ENCODE results near the gene ZPR1. TPM values are rescaled to one million over a fixed set of nuclear protein-coding genes. Genes with fewer than 3 reads are reported as not detected.
"Not testable (repeated sequence)": the region's sequence is repeated elsewhere in the genome, so short reads cannot be mapped to it uniquely, and the experiment has no call there.

The ZPR1 gene, protein sequence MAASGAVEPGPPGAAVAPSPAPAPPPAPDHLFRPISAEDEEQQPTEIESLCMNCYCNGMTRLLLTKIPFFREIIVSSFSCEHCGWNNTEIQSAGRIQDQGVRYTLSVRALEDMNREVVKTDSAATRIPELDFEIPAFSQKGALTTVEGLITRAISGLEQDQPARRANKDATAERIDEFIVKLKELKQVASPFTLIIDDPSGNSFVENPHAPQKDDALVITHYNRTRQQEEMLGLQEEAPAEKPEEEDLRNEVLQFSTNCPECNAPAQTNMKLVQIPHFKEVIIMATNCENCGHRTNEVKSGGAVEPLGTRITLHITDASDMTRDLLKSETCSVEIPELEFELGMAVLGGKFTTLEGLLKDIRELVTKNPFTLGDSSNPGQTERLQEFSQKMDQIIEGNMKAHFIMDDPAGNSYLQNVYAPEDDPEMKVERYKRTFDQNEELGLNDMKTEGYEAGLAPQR
- 100 to 1,000 TPM; 118 to 124 TPM for total RNA-seq
- polyA plus RNA-seq, result 47.6 TPM

DNA sequence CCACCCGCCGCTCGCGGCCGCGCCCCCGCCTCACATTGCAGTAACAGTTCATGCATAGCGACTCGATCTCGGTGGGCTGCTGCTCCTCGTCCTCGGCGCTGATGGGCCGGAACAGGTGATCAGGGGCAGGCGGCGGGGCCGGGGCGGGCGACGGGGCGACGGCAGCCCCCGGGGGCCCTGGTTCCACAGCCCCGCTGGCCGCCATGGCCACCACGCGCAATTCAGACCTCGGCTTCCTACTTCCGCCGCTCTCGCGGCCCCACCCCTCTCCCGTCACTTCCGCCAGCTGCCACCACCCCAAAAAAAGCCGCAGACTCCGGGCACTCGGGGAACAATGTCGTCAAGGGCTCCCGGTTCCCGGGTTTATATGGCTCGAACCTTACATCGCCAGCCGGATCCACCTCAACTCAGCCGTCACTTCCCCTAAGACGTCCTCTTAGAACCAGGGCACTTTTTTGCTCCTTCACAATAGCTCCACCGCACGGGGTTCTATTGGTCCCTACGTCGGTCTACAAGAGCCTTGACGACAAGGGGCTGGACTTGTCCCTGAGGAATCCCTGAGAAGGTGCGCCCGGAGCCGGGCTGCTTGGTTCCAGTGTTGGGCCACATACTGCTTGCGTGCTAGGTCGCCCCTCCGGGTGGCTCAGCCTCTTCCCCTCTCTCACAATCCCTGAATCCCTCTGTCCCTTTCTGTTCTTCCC lies at the start of gene ZPR1:
Gene ZPR1 (minus strand): TSS at position 238 of the 701 bp plus-strand sequence. CDS start 33 bp downstream, at position 205.
- H3K4me3 Mint-ChIP-seq, result peak within 1 kb of the TSS; percentile 93 to 100 (median 97)
- Histone ChIP-seq H3K27me3 (ENCODE audit: insufficient read depth, low read length, poor library complexity, severe bottlenecking) (no peaks in the 10 kb centered on the region), H3K36me3 (ENCODE audit: insufficient read depth, low read length) (peaks cover 36% of the 10 kb centered on the region), H3K4me3 (ENCODE audit: low read length) (peak within 1 kb of the TSS; percentile 93), H3K4me1 (ENCODE audit: insufficient read depth, low read length) (peaks cover 29% of the 10 kb centered on the region), H3K9me3 (ENCODE audit: low read length) (no peaks in the 10 kb centered on the region), H3K27ac (ENCODE audit: low read depth, low read length) (peak within 1 kb of the TSS; percentile 96)
- peak within 1 kb of the TSS; percentile 88 to 99 (median 98) for H3K27ac Mint-ChIP-seq
- no peaks in the 10 kb centered on the region for H3K9me3 Mint-ChIP-seq
- peaks cover 46 to 69% (median 57%) of the 10 kb centered on the region in 3 donors for H3K4me1 Mint-ChIP-seq
- CTCF ChIA-PET, result interaction anchor here (1.4 to 8.4 kb wide), 6 partner anchors 15 to 359 kb away, joined by 4 to 101 read pairs (median 10); partner anchors contain the start of genes APOA1, APOC3, BUD13 and SIK3
- POLR2A ChIA-PET, result interaction anchor here (0.9 to 3.2 kb wide), 8 partner anchors 10 to 356 kb away, joined by 3 to 24 read pairs (median 5); partner anchors contain the start of genes BUD13, PAFAH1B2 and SIK3
- DNase-seq, result peak; percentile 82 to 91 (median 85)
- H3K27me3 Mint-ChIP-seq, result no peaks in the 10 kb centered on the region
- H3K36me3 Mint-ChIP-seq, result peaks cover 6 to 47% (median 29%) of the 10 kb centered on the region in 3 donors

DNA sequence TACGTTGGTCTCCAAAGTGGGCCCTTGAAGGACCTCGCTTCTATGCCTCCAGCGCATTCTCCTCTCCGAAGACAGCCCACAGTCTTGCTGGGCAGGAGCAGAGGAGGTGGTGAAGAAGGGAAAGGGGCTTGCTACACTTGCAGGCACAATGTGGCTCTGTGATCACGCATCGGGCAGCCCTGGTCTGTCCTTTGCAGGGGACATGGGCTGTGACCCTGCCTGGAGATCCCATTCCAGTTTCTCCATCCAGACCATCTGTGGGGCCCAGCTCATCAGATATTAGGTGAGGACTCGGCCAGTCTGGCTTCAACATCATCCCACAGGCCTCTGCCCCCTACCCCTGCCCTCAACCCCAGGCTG lies 48.8 kb upstream of the ZPR1 start:
- Mint-ChIP-seq H3K4me1 (peaks cover 5 to 29% (median 9%) of the 10 kb centered on the region in 3 donors), H3K36me3 (no peaks in the 10 kb centered on the region), H3K27me3 (no peaks in the 10 kb centered on the region), H3K4me3 (peak overlapping the region in 1 of 7 donors; percentile 86), H3K9me3 (no peaks in the 10 kb centered on the region), H3K27ac (no peak overlapping the region)
- DNase-seq, result no peak
- no peaks in the 10 kb centered on the region for H3K27me3 ChIP-seq (ENCODE audit: insufficient read depth, low read length, poor library complexity, severe bottlenecking)
- H3K4me1 ChIP-seq (ENCODE audit: insufficient read depth, low read length), result peaks cover 7% of the 10 kb centered on the region
- no peaks in the 10 kb centered on the region for H3K9me3 ChIP-seq (ENCODE audit: low read length)
- POLR2A ChIA-PET, result interaction anchor here (1.0 to 1.8 kb wide), 4 partner anchors 16 to 260 kb away, joined by 4 to 28 read pairs (median 8); partner anchors contain the start of gene APOA5
- H3K36me3 ChIP-seq (ENCODE audit: insufficient read depth, low read length), result no peaks in the 10 kb centered on the region
- CTCF ChIA-PET, result interaction anchor here (0.9 to 8.4 kb wide), 40 partner anchors 9 to 395 kb away, joined by 3 to 101 read pairs (median 7); partner anchors contain the start of genes APOA4, APOA5, SIK3 and ZPR1
- H3K27ac ChIP-seq (ENCODE audit: low read depth, low read length), result no peak overlapping the region
- no peak overlapping the region for H3K4me3 ChIP-seq (ENCODE audit: low read length)

DNA sequence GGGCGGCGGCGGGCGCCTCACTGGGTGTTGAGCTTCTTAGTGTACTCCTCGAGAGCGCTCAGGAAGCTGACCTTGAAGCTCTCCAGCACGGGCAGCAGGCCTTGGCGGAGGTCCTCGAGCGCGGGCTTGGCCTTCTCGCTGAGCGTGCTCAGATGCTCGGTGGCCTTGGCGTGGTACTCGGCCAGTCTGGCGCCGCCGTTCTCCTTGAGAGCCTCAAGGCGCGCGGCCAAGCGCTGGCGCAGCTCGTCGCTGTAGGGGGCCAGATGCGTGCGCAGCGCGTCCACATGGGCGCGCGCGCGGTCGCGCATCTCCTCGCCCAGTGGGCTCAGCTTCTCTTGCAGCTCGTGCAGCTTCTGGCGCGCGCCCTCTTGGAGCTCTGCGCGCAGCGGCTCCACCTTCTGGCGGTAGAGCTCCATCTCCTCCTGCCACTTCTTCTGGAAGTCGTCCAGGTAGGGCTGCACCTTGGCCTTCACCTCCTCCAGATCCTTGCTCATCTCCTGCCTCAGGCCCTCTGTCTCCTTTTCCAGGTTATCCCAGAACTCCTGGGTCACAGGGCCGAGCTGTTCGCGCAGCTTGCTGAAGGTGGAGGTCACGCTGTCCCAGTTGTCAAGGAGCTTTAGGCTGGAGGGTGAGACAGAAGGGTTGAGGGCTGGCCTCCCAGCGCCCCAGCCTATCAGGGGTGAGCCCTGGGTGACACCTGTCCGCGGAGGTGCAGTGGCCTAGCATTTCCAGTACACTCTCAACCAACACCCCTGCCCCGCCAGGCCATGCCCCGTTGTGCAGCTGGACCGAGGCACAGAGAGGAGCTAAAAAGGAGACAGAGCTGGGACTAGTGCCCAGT lies 48.2 kb upstream of the ZPR1 start:
- Histone ChIP-seq H3K36me3 (ENCODE audit: insufficient read depth, low read length) (no peaks in the 10 kb centered on the region), H3K4me1 (ENCODE audit: insufficient read depth, low read length) (peaks cover 7% of the 10 kb centered on the region), H3K4me3 (ENCODE audit: low read length) (peak overlapping the region; percentile 78), H3K27ac (ENCODE audit: low read depth, low read length) (peak overlapping the region; percentile 31), H3K27me3 (ENCODE audit: insufficient read depth, low read length, poor library complexity, severe bottlenecking) (no peaks in the 10 kb centered on the region), H3K9me3 (ENCODE audit: low read length) (no peaks in the 10 kb centered on the region)
- ChIA-PET POLR2A (interaction anchor here (0.8 to 1.8 kb wide), 9 partner anchors 11 to 263 kb away, joined by 3 to 28 read pairs (median 7); partner anchors contain the start of genes APOA5, BUD13, SIK3 and ZPR1), CTCF (interaction anchor here (0.6 to 8.4 kb wide), 54 partner anchors 8 to 395 kb away, joined by 3 to 101 read pairs (median 4); partner anchors contain the start of genes APOA4, APOA5, BUD13 and PAFAH1B2)
- Mint-ChIP-seq H3K36me3 (no peaks in the 10 kb centered on the region), H3K9me3 (no peaks in the 10 kb centered on the region), H3K27ac (peak overlapping the region; percentile 29 to 81 (median 61)), H3K4me3 (peak overlapping the region; percentile 79 to 93 (median 82)), H3K27me3 (peaks cover 0 to 1% of the 10 kb centered on the region in 2 donors), H3K4me1 (peaks cover 5 to 28% (median 9%) of the 10 kb centered on the region in 3 donors)
- peak; percentile 64 to 89 (median 79) for DNase-seq

DNA sequence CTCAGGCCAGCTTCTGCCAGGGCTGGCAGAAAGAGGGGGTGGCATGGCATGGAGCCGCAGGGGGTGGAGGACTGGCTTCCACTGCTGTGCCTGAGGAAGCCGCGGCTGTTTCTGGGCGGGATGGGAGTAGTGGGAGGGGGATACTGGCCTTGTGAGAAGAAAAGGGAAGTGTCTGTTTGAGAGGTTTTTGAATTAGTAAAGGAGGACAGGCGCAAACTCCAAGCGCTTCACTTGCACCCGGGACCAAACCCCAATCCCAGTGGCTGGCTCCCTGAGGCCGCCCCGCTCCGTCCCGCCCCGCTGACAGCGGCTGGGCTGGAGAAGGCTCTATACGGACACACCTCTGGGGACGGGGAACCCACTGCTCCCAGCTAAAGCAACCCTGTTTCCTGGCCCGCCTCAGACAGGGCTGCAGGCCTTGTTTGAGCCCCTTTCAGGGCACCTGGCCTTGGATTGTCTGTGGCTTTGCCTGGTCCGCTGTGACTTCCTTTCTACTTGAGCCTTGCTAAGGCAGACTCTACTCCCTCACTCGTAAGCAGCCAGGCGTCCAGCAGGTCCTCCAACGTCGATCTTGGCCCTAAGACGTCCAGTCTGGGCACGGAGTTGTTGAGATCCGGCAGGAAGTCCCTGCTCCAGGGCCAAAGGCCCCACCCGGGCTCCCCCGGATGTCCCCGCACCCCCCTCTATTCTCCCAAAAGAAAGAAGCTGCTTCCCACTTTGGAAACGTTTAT lies 47.4 kb upstream of the ZPR1 start:
- peak overlapping the region in 5 of 8 donors; percentile 64 to 90 (median 79) for H3K27ac Mint-ChIP-seq
- CTCF ChIA-PET, result interaction anchor here (0.6 to 8.4 kb wide), 51 partner anchors 8 to 396 kb away, joined by 3 to 101 read pairs (median 5); partner anchors contain the start of genes APOA4, APOA5, BUD13 and PAFAH1B2
- H3K4me1 ChIP-seq (ENCODE audit: insufficient read depth, low read length), result peaks cover 7% of the 10 kb centered on the region
- H3K4me3 ChIP-seq (ENCODE audit: low read length), result peak overlapping the region; percentile 78
- DNase-seq, result no peak
- no peaks in the 10 kb centered on the region for H3K36me3 Mint-ChIP-seq
- peaks cover 0 to 1% of the 10 kb centered on the region in 2 donors for H3K27me3 Mint-ChIP-seq
- H3K36me3 ChIP-seq (ENCODE audit: insufficient read depth, low read length), result no peaks in the 10 kb centered on the region
- no peaks in the 10 kb centered on the region for H3K9me3 Mint-ChIP-seq
- H3K4me1 Mint-ChIP-seq, result peaks cover 5 to 20% (median 9%) of the 10 kb centered on the region in 3 donors
- peak overlapping the region; percentile 79 to 93 (median 82) for H3K4me3 Mint-ChIP-seq
- POLR2A ChIA-PET, result interaction anchor here (0.8 to 1.8 kb wide), 9 partner anchors 12 to 264 kb away, joined by 3 to 28 read pairs (median 7); partner anchors contain the start of genes APOA5, BUD13, SIK3 and ZPR1
- peak overlapping the region; percentile 31 for H3K27ac ChIP-seq (ENCODE audit: low read depth, low read length)
- no peaks in the 10 kb centered on the region for H3K27me3 ChIP-seq (ENCODE audit: insufficient read depth, low read length, poor library complexity, severe bottlenecking)
- no peaks in the 10 kb centered on the region for H3K9me3 ChIP-seq (ENCODE audit: low read length)

DNA sequence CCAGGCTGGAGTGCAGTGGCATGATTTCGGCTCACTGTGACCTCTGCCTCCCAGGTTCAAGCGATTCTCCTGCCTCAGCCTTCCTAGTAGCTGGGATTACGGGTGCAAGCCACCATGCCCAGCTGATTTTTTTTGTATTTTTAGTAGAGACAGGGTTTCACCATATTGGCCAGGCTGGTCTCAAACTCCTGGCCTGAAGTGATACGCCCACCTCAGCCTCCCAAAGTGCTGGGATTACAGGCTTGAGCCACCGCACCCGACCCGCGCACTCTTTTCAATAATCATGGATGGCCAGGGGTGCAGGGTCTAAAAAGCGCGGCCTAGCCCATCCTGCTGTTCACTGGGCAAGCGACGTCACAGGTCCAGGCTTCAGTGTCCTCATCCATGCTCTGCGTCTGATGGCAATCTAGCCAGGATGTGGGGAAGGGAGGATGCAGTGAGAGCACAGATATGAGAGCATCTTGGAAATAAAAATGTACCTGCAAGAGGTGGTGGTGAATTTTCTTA lies 46.8 kb upstream of the ZPR1 start:
- CTCF ChIA-PET, result interaction anchor here (0.8 to 8.4 kb wide), 6 partner anchors 18 to 392 kb away, joined by 3 to 101 read pairs (median 4); partner anchors contain the start of genes APOA5 and ZPR1
- H3K27me3 Mint-ChIP-seq; H3K36me3 Mint-ChIP-seq; H3K4me1 ChIP-seq (ENCODE audit: insufficient read depth, low read length); H3K27ac ChIP-seq (ENCODE audit: low read depth, low read length); H3K36me3 ChIP-seq (ENCODE audit: insufficient read depth, low read length); H3K4me3 ChIP-seq (ENCODE audit: low read length); H3K9me3 Mint-ChIP-seq; H3K9me3 ChIP-seq (ENCODE audit: low read length); DNase-seq; H3K27me3 ChIP-seq (ENCODE audit: insufficient read depth, low read length, poor library complexity, severe bottlenecking): not testable (repeated sequence)
- Mint-ChIP-seq H3K4me1 (peaks cover 5 to 17% (median 9%) of the 10 kb centered on the region in 3 donors), H3K4me3 (peak overlapping the region in 6 of 7 donors; percentile 62 to 82 (median 69)), H3K27ac (peak overlapping the region in 3 of 8 donors; percentile 40 to 90 (median 64))
- POLR2A ChIA-PET, result interaction anchor here (0.6 kb wide), 1 partner anchor 309 kb away, joined by 7 read pairs; no protein-coding TSS in a partner anchor

DNA sequence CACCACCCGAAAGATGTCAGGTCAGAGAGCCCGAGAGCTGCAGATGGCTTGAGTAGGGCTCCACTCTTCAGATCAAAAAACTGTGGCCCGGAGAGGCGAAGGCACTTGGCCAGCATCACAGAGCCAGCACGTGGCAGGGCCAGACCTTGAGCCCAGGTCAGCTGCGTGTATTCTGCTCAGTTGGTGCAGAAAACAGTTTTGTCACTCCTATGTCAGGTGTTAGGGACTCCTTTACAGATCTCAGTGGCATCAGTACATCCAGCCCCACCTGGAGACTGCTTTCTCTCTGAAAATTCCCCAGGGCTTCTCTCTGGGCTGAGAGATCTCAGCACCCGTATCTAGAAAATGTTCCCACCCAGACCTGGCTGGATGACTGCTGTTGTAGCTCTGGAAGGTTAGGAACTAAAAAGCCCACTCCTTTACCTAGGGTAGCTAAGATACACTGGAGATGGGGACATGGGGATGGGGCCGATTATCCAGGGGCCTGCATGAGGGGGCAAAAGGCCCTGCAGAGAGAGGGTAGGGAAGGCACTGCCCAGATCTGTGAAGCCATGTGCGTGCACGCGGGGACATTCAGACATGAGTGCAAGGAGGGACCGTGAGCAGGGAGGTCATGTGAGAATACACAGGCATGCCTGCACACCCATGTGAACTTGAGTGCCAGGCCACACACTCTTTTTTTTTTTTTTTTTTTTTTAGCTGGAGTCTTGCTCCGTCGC lies 46.2 kb upstream of the ZPR1 start:
- peaks cover 5 to 16% (median 9%) of the 10 kb centered on the region in 3 donors for H3K4me1 Mint-ChIP-seq
- no peak for DNase-seq
- H3K36me3 Mint-ChIP-seq, result no peaks in the 10 kb centered on the region
- Histone ChIP-seq H3K4me3 (ENCODE audit: low read length) (no peak overlapping the region), H3K27me3 (ENCODE audit: insufficient read depth, low read length, poor library complexity, severe bottlenecking) (no peaks in the 10 kb centered on the region), H3K27ac (ENCODE audit: low read depth, low read length) (no peak overlapping the region), H3K36me3 (ENCODE audit: insufficient read depth, low read length) (no peaks in the 10 kb centered on the region), H3K4me1 (ENCODE audit: insufficient read depth, low read length) (peaks cover 7% of the 10 kb centered on the region), H3K9me3 (ENCODE audit: low read length) (no peaks in the 10 kb centered on the region)
- H3K4me3 Mint-ChIP-seq, result peak overlapping the region in 5 of 7 donors; percentile 49 to 78 (median 59)
- no peaks in the 10 kb centered on the region for H3K9me3 Mint-ChIP-seq
- peak overlapping the region in 3 of 8 donors; percentile 20 to 71 (median 43) for H3K27ac Mint-ChIP-seq
- POLR2A ChIA-PET, result interaction anchor here (0.6 kb wide), 1 partner anchor 310 kb away, joined by 7 read pairs; no protein-coding TSS in a partner anchor
- CTCF ChIA-PET, result interaction anchor here (0.8 to 8.4 kb wide), 4 partner anchors 17 to 393 kb away, joined by 3 to 101 read pairs (median 5); partner anchors contain the start of genes APOA5 and ZPR1
- peaks cover 0 to 1% of the 10 kb centered on the region in 2 donors for H3K27me3 Mint-ChIP-seq
